ENCODE data around the gene SPATA2L. TPM values are rescaled to one million over a fixed set of nuclear protein-coding genes. Genes with fewer than 3 reads are reported as not detected.

Gene SPATA2L
- total and polyA plus RNA-seq, 2 of the 13 experiments (the other 11 are each of a cell fraction or from before 2014, with no cell fraction given), result 9.1 to 20.7 TPM

GRCh38 chr16:89657442-89658220, 43.9 kb downstream of the SPATA2L start, which contains the start of the genes CHMP1A and SPATA33 (continued):
- TF ChIP-seq, protein P1, sequence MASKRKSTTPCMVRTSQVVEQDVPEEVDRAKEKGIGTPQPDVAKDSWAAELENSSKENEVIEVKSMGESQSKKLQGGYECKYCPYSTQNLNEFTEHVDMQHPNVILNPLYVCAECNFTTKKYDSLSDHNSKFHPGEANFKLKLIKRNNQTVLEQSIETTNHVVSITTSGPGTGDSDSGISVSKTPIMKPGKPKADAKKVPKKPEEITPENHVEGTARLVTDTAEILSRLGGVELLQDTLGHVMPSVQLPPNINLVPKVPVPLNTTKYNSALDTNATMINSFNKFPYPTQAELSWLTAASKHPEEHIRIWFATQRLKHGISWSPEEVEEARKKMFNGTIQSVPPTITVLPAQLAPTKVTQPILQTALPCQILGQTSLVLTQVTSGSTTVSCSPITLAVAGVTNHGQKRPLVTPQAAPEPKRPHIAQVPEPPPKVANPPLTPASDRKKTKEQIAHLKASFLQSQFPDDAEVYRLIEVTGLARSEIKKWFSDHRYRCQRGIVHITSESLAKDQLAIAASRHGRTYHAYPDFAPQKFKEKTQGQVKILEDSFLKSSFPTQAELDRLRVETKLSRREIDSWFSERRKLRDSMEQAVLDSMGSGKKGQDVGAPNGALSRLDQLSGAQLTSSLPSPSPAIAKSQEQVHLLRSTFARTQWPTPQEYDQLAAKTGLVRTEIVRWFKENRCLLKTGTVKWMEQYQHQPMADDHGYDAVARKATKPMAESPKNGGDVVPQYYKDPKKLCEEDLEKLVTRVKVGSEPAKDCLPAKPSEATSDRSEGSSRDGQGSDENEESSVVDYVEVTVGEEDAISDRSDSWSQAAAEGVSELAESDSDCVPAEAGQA (IDR thresholded peaks at IDR 0.05; ENCODE audit: low read depth), result no peak; the same call in 1 of the 2 replicates
- TF ChIP-seq, protein P1 (CRISPR knock-in tag; IDR thresholded peaks at IDR 0.05; ENCODE audit: borderline replicate concordance), result peak; percentile 47; the same call in 1 of the 2 replicates
- TF ChIP-seq XBP1 (CRISPR knock-in tag; IDR thresholded peaks at IDR 0.05), result 0 out of 2 replicates have a peak, but pooled peaks have one; percentile 41
- TF ChIP-seq KAT8 (CRISPR knock-in tag; IDR thresholded peaks at IDR 0.05), result peak; percentile 96
- TF ChIP-seq ZNF264 (CRISPR knock-in tag; IDR thresholded peaks at IDR 0.05), result no peak
- TF ChIP-seq KMT2A (CRISPR knock-in tag; IDR thresholded peaks at IDR 0.05), result peak; percentile 93
- no peak for TF ChIP-seq PRDM4 (CRISPR knock-in tag; IDR thresholded peaks at IDR 0.05; ENCODE audit: borderline replicate concordance)
- peak; percentile 86; the same call in 1 of the 2 replicates for TF ChIP-seq KAT7 (CRISPR knock-in tag; IDR thresholded peaks at IDR 0.05; ENCODE audit: borderline replicate concordance)
- 0 out of 2 replicates have a peak, but pooled peaks have one; percentile 48 for TF ChIP-seq ZNF317 (CRISPR knock-in tag; IDR thresholded peaks at IDR 0.05)
- TF ChIP-seq, protein P2, sequence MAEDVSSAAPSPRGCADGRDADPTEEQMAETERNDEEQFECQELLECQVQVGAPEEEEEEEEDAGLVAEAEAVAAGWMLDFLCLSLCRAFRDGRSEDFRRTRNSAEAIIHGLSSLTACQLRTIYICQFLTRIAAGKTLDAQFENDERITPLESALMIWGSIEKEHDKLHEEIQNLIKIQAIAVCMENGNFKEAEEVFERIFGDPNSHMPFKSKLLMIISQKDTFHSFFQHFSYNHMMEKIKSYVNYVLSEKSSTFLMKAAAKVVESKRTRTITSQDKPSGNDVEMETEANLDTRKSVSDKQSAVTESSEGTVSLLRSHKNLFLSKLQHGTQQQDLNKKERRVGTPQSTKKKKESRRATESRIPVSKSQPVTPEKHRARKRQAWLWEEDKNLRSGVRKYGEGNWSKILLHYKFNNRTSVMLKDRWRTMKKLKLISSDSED (CRISPR knock-in tag; IDR thresholded peaks at IDR 0.05), result no peak
- TF ChIP-seq HOXA9 (CRISPR knock-in tag; IDR thresholded peaks at IDR 0.05; ENCODE audit: borderline replicate concordance), result 0 out of 2 replicates have a peak, but pooled peaks have one; percentile 35
- peak; percentile 20; the same call in 1 of the 2 replicates for TF ChIP-seq ZNF770 (CRISPR knock-in tag; IDR thresholded peaks at IDR 0.05)
- TF ChIP-seq SIN3B (IDR thresholded peaks at IDR 0.05; ENCODE audit: low read length), result 0 out of 2 replicates have a peak, but pooled peaks have one; percentile 57
- peak; percentile 95; the same call in 1 of the 2 replicates for TF ChIP-seq ZNF839 (CRISPR knock-in tag; IDR thresholded peaks at IDR 0.05; ENCODE audit: borderline replicate concordance)
- no peak for TF ChIP-seq ATF7 (IDR thresholded peaks at IDR 0.05)
- TF ChIP-seq ATF7 (CRISPR knock-in tag; IDR thresholded peaks at IDR 0.05), result no peak
- TF ChIP-seq FOXK1 (CRISPR knock-in tag; IDR thresholded peaks at IDR 0.05; ENCODE audit: borderline replicate concordance, low read depth), result peak; percentile 83; the same call in 1 of the 2 replicates
